HCT116 (cell line): ENCODE data around the gene ACOT4.
"Not testable (repeated sequence)": the region's sequence is repeated elsewhere in the genome, so short reads cannot be mapped to it uniquely, and the experiment has no call there.

ENCODE experiments used
- EZH2 ChIP-seq: fragments of 200-600 bp; sonication (generic); IDR thresholded peaks from 2 replicates; pipeline ENCODE4 v1.6.1; 2017; ENCODE audit warnings: antibody characterized with exemption, mixed run types
- EZH2phosphoT487 ChIP-seq: fragments of 200-600 bp; IDR thresholded peaks from 2 replicates; pipeline ENCODE4 v1.6.1; 2018; ENCODE audit warnings: antibody characterized with exemption, borderline replicate concordance
- POLR2A ChIP-seq: IDR thresholded peaks from 2 replicates; pipeline ENCODE4 v1.7.0; 2011; ENCODE audit warnings: borderline replicate concordance; ENCODE audit not compliant: insufficient read depth, insufficient read length; ENCODE audit errors: extremely low read depth
- POLR2AphosphoS5 ChIP-seq: IDR thresholded peaks from 2 replicates; pipeline ENCODE4 v1.6.1; 2011; ENCODE audit warnings: mild to moderate bottlenecking, low read depth, low read length, moderate library complexity
- YY1 ChIP-seq: IDR thresholded peaks from 2 replicates; pipeline ENCODE4 v1.6.1; 2011; ENCODE audit warnings: low read length, low read depth, moderate library complexity, mild to moderate bottlenecking; ENCODE audit not compliant: insufficient replicate concordance; ENCODE audit errors: extremely low read depth
- TF ChIP-seq, protein P1 (sequence below): IDR thresholded peaks from 2 replicates; pipeline ENCODE4 v1.6.1; 2011; ENCODE audit warnings: mild to moderate bottlenecking, low read length, moderate library complexity; ENCODE audit not compliant: insufficient replicate concordance; ENCODE audit errors: extremely low read depth
- TF ChIP-seq, protein P2 (sequence below), 3 experiments: fragments of 200-600 bp in 1 of 3; sonication (generic) in 1 of 3; IDR thresholded peaks in 2 of 3; conservative IDR thresholded peaks in 1 of 3; 2 replicates each; pipeline ENCODE4 v1.5.1; 2012 to 2017; ENCODE audit warnings: low read depth in 2 of 3, low read length in 2 of 3, antibody characterized with exemption in 1 of 3, borderline replicate concordance in 1 of 3, control low read depth in 1 of 3, mild to moderate bottlenecking in 1 of 3, mixed read lengths in 1 of 3, mixed run types in 1 of 3, moderate library complexity in 1 of 3; ENCODE audit not compliant: insufficient read depth in 1 of 3

DNA sequence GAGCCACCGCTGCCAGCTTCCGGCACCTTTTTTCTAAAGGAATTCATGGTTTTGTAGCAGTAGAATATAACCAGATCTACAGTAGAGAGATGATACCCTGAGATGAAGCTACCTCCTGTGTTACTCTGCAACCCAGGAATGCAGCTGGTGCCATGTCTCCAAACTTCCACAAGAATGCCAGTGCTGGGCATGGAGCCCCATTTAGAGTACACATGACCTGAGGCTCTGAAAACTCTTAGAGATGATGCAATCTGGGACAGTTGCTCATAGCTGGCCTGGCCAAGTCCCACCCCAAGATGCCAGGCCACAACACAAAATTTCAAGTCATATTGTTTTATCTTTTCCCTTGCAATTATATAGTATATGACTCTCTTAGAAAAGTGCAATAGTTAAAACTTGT lies 14.5 kb upstream of the ACOT4 start:
- not testable (repeated sequence) for TF ChIP-seq EZH2, POLR2A, YY1, POLR2AphosphoS5, EZH2phosphoT487
- TF ChIP-seq, protein P1, sequence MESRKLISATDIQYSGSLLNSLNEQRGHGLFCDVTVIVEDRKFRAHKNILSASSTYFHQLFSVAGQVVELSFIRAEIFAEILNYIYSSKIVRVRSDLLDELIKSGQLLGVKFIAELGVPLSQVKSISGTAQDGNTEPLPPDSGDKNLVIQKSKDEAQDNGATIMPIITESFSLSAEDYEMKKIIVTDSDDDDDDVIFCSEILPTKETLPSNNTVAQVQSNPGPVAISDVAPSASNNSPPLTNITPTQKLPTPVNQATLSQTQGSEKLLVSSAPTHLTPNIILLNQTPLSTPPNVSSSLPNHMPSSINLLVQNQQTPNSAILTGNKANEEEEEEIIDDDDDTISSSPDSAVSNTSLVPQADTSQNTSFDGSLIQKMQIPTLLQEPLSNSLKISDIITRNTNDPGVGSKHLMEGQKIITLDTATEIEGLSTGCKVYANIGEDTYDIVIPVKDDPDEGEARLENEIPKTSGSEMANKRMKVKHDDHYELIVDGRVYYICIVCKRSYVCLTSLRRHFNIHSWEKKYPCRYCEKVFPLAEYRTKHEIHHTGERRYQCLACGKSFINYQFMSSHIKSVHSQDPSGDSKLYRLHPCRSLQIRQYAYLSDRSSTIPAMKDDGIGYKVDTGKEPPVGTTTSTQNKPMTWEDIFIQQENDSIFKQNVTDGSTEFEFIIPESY: not testable (repeated sequence)
- TF ChIP-seq, protein P2, sequence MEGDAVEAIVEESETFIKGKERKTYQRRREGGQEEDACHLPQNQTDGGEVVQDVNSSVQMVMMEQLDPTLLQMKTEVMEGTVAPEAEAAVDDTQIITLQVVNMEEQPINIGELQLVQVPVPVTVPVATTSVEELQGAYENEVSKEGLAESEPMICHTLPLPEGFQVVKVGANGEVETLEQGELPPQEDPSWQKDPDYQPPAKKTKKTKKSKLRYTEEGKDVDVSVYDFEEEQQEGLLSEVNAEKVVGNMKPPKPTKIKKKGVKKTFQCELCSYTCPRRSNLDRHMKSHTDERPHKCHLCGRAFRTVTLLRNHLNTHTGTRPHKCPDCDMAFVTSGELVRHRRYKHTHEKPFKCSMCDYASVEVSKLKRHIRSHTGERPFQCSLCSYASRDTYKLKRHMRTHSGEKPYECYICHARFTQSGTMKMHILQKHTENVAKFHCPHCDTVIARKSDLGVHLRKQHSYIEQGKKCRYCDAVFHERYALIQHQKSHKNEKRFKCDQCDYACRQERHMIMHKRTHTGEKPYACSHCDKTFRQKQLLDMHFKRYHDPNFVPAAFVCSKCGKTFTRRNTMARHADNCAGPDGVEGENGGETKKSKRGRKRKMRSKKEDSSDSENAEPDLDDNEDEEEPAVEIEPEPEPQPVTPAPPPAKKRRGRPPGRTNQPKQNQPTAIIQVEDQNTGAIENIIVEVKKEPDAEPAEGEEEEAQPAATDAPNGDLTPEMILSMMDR (IDR thresholded peaks at IDR 0.05 in 2 of 3, conservative IDR thresholded peaks at IDR 0.05 in 1 of 3; ENCODE audit: borderline replicate concordance in 1 of 3, insufficient read depth in 1 of 3, low read depth in 2 of 3, low read length in 2 of 3): not testable (repeated sequence)
